Prostate gland (tissue), 2 donors: Measurements from ENCODE around the gene RNF17.

Experiments
- CTCF ChIP-seq, 4 experiments: fragments of 200-600 bp in 2 of 4; fragments of 450-650 bp in 2 of 4; sonication (generic) in 2 of 4; IDR thresholded peaks; 1 replicate in 3 of 4; 2 replicates in 1 of 4; pipeline ENCODE4 v1.5.1; 2016 to 2019; ENCODE audit warnings: antibody characterized with exemption in 4 of 4, mild to moderate bottlenecking in 2 of 4, moderate library complexity in 2 of 4
- POLR2A ChIP-seq: fragments of 450-650 bp; IDR thresholded peaks from one replicate; pipeline ENCODE4 v1.6.1; 2016; ENCODE audit warnings: antibody characterized with exemption, mild to moderate bottlenecking
- POLR2AphosphoS5 ChIP-seq: sonication (generic); formaldehyde crosslinking; IDR thresholded peaks from one replicate; pipeline ENCODE4 v1.6.1; 2017; ENCODE audit warnings: antibody characterized with exemption

DNA sequence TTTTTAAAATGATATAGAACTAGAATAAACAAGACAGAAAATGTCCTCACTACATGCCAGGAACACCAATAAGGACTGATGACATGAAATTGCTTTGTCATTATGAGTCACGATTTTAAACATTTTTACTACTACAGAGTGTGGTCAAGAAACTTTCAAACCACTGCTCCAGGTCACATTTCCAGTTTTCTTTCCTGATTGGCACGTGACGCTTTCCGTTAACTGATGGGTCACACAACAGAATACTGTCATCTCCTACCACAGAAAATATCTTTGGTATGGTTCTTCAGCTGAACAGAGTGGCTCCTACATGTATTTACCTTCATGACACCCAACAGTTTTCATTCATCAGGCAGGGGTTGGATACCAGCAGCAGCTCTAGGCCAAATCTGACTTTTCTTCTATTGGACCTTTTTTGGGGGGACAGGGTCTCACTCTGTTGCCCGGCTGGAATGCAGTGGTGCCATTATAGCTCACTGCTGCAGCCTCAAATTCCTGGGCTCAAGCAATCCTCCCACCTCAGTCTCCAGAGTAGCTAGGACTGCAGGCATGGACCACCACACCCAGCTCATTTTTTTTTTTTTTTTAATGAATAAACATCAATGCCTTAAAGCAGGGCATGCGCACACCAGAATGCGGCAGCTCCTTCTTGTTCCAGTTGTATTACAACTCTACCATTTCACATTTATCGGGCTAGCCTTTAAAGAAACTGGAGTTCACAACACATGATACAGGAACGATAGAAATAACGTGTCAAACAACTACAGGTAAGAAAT lies 147.4 kb downstream of the RNF17 start:
- TF ChIP-seq CTCF (IDR thresholded peaks at IDR 0.05) (no peak), POLR2A (no peak), POLR2AphosphoS5 (no peak)
